Measurements from ENCODE around the gene IZUMO1R. TPM values are rescaled to one million over a fixed set of nuclear protein-coding genes. Genes with fewer than 3 reads are reported as not detected.

Gene IZUMO1R
- total and polyA plus RNA-seq, 2 of the 4 experiments (the other 2 are of a cell fraction), result not detected

GRCh38 chr11:94322501-94322900 lies 18.1 kb downstream of the IZUMO1R start:
- Histone ChIP-seq H2BK120ac (ENCODE audit: low read depth, low read length) (no peak overlapping the region), H3K18ac (ENCODE audit: low read depth, low read length) (no peak overlapping the region), H3K4ac (ENCODE audit: low read depth, low read length) (no peak overlapping the region), H4K20me1 (ENCODE audit: insufficient read depth, low read length) (no peaks in the 10 kb centered on the region), H3K36me3 (ENCODE audit: control insufficient read depth, insufficient read depth, low read length) (no peaks in the 10 kb centered on the region), H4K5ac (ENCODE audit: low read depth, low read length) (no peak overlapping the region), H3K9me3 (ENCODE audit: control insufficient read depth, insufficient read depth, low read length) (no peaks in the 10 kb centered on the region), H3K9ac (ENCODE audit: low read depth, low read length) (no peak overlapping the region), H4K91ac (ENCODE audit: insufficient read depth, low read depth, low read length) (no peak overlapping the region), H3K9me1 (ENCODE audit: insufficient read depth, low read length) (no peaks in the 10 kb centered on the region), H3K4me2 (ENCODE audit: low read depth, low read length) (no peak overlapping the region), H3K27me3 (ENCODE audit: control insufficient read depth, insufficient read depth, low read length) (no peaks in the 10 kb centered on the region), H2BK15ac (ENCODE audit: low read depth, low read length) (no peak overlapping the region), H3K23ac (ENCODE audit: low read depth, low read length) (no peak overlapping the region), H2AK5ac (ENCODE audit: low read depth, low read length) (no peak overlapping the region), H3K4me3 (ENCODE audit: insufficient read depth, low read depth, low read length) (no peak overlapping the region), H3K27ac (ENCODE audit: insufficient read depth, low read length) (no peak overlapping the region), H3K4me1 (ENCODE audit: control insufficient read depth, insufficient read depth, low read length) (no peaks in the 10 kb centered on the region), H2AK9ac (replicated peaks; ENCODE audit: low read depth, low read length, poor library complexity) (no peak overlapping the region), H4K8ac (ENCODE audit: low read depth in 2 of 2, low read length in 2 of 2) (no peak overlapping the region), H2AFZ (replicated peaks; ENCODE audit: low read length, poor library complexity) (no peak overlapping the region), H3K79me1 (ENCODE audit: low read depth in 1 of 2, low read length in 2 of 2) (no peaks in the 10 kb centered on the region), H2BK20ac (ENCODE audit: low read depth, low read length) (no peak overlapping the region), H3K14ac (replicated peaks; ENCODE audit: low read depth, low read length) (no peak overlapping the region), H3K56ac (ENCODE audit: extremely low read depth, insufficient read depth, low read length) (no peak overlapping the region), H2BK5ac (ENCODE audit: low read depth, low read length, poor library complexity, severe bottlenecking) (no peak overlapping the region)
- intact Hi-C loops (cut with micrococcal nuclease), result loop anchor here (10.0 kb wide), 1 partner anchor 172 kb away; the partner anchor contains the start of genes ANKRD49 and MRE11
- ChIA-PET CTCF (no interaction called here), POLR2A (ENCODE audit: unreplicated experiment) (no interaction called here)
- 50% methylated on average over 2 of the region's 3 CpGs; no CpG with 5 or more reads in 1 of the 2 experiments for WGBS, 2 experiments (ENCODE audit: extremely low coverage in 2 of 2, insufficient read length in 1 of 2)
- BruUV-seq (replicated peaks), result no TSS peak
- dilution Hi-C loops (cut with HindIII; ENCODE audit: low sequenced_read_pairs, unreplicated experiment), result no loop called here
- TF ChIP-seq RCOR1 (IDR thresholded peaks at IDR 0.05; ENCODE audit: insufficient replicate concordance, low read length) (no peak), MAFK (IDR thresholded peaks at IDR 0.05; ENCODE audit: low read depth, low read length) (no peak), POLR2A (IDR thresholded peaks at IDR 0.05; ENCODE audit: low read depth, low read length) (no peak), MXI1 (IDR thresholded peaks at IDR 0.05; ENCODE audit: borderline replicate concordance, low read depth, low read length) (no peak), SMC3 (IDR thresholded peaks at IDR 0.05; ENCODE audit: low read depth, low read length) (no peak), BHLHE40 (IDR thresholded peaks at IDR 0.05; ENCODE audit: low read depth, low read length) (no peak)
- in situ Hi-C loops (cut with MboI; ENCODE audit: low sequenced_read_pairs), result no loop called here
- DNase-seq, result no peak
- ATAC-seq (ENCODE audit: low read depth), result no peak

Data from IMR-90 (cell line).